HepG2 (cell line): ENCODE data around the gene RPS5. TPM values are rescaled to one million over a fixed set of nuclear protein-coding genes. Genes with fewer than 3 reads are reported as not detected.
A peak's percentile ranks its signal among the peaks of the same experiment; 100 is the strongest.

ENCODE experiments used
- CBX2 ChIP-seq, 2 experiments: fragments of 200-600 bp in 1 of 2; sonication (generic); formaldehyde crosslinking in 1 of 2; IDR thresholded peaks; 2 replicates each; pipeline versions ENCODE4 v1.7.0 to v1.8.1; 2018 to 2022; ENCODE audit warnings: low read depth in 2 of 2, low read length in 1 of 2, mild to moderate bottlenecking in 1 of 2, missing genetic modification reagents in 1 of 2
- MYNN ChIP-seq: sonication (generic); formaldehyde crosslinking; IDR thresholded peaks from 2 replicates; pipeline ENCODE4 v1.4.0; 2020; ENCODE audit warnings: mild to moderate bottlenecking, low read depth, missing genetic modification reagents
- NBN ChIP-seq: fragments of 450-650 bp; conservative IDR thresholded peaks from 2 replicates; pipeline ENCODE4 v1.6.1; 2017
- NR2F1 ChIP-seq, 2 experiments: fragments of 450-650 bp in 1 of 2; formaldehyde crosslinking in 1 of 2; IDR thresholded peaks; 2 replicates each; pipeline versions ENCODE4 v1.5.0 to v1.6.1; 2016 to 2020; ENCODE audit warnings: mild to moderate bottlenecking in 1 of 2, missing compliant biosample characterization in 1 of 2, missing genetic modification reagents in 1 of 2, moderate library complexity in 1 of 2
- SIN3B ChIP-seq: fragments of 150-350 bp; IDR thresholded peaks from 2 replicates; pipeline ENCODE4 v1.6.1; 2014; ENCODE audit warnings: low read length
- SP2 ChIP-seq: sonication (generic); formaldehyde crosslinking; IDR thresholded peaks from 2 replicates; pipeline ENCODE4 v1.5.1; 2020; ENCODE audit warnings: mild to moderate bottlenecking, missing genetic modification reagents
- SSRP1 ChIP-seq: IDR thresholded peaks from 2 replicates; pipeline ENCODE4 v1.6.1; 2016; ENCODE audit warnings: control low read depth
- TEAD2 ChIP-seq: sonication (generic); formaldehyde crosslinking; IDR thresholded peaks from 2 replicates; pipeline ENCODE4 v1.9.0; 2021; ENCODE audit warnings: missing genetic modification reagents
- U2AF1 ChIP-seq: fragments of 200-400 bp; formaldehyde crosslinking; optimal IDR thresholded peaks from 2 replicates; pipeline ENCODE3; 2017; ENCODE audit warnings: mild to moderate bottlenecking, low read depth, low read length
- ZNF101 ChIP-seq: sonication (generic); formaldehyde crosslinking; IDR thresholded peaks from 2 replicates; pipeline ENCODE4 v1.4.0; 2020; ENCODE audit warnings: mild to moderate bottlenecking, low read depth, missing genetic modification reagents, borderline replicate concordance
- ZNF567 ChIP-seq: sonication (generic); formaldehyde crosslinking; IDR thresholded peaks from 2 replicates; pipeline ENCODE4 v1.8.1; 2023; ENCODE audit warnings: mild to moderate bottlenecking, missing genetic modification reagents, borderline replicate concordance
- ZNF746 ChIP-seq: sonication (generic); formaldehyde crosslinking; IDR thresholded peaks from 2 replicates; pipeline ENCODE4 v1.8.0; 2022; ENCODE audit warnings: mild to moderate bottlenecking, missing genetic modification reagents
- ZNF75D ChIP-seq: sonication (generic); formaldehyde crosslinking; IDR thresholded peaks from 2 replicates; pipeline ENCODE4 v1.8.1; 2023; ENCODE audit warnings: missing genetic modification reagents, mild to moderate bottlenecking, borderline replicate concordance
- ZNF781 ChIP-seq: sonication (generic); formaldehyde crosslinking; IDR thresholded peaks from 2 replicates; pipeline ENCODE4 v1.5.1; 2020; ENCODE audit warnings: borderline replicate concordance, mild to moderate bottlenecking, missing genetic modification reagents; ENCODE audit errors: not compliant biosample characterization
- ZSCAN9 ChIP-seq: IDR thresholded peaks from 2 replicates; pipeline ENCODE4 v1.6.1; 2016; ENCODE audit warnings: borderline replicate concordance
- polyA plus RNA-seq, 8 experiments: library from polyadenylated mRNA; depleted of rRNA in 3 of 8; stranded (reverse) in 7 of 8; unstranded in 1 of 8; fragments of >200 nt; fragmentation: Illumina TruSeq in 4 of 8; extraction: Trizol in 4 of 8; gene quantifications; 2 replicates each; pipeline versions ENCODE4 v1.2.1 to v1.2.3, GENCODE V29; 2011 to 2016; ENCODE audit warnings: low read depth in 4 of 8, missing spikeins in 1 of 8, mixed read lengths in 1 of 8; ENCODE audit not compliant: insufficient read depth in 1 of 8
- total RNA-seq, 5 experiments: library from RNA; depleted of rRNA; stranded (reverse); fragments of >200 nt; fragmentation: Illumina TruSeq; extraction: Trizol; gene quantifications; 2 replicates each; pipeline ENCODE4 v1.2.3, GENCODE V29; 2016; ENCODE audit warnings: low read depth in 1 of 5
- TF ChIP-seq, protein P1 (sequence below): sonication (generic); formaldehyde crosslinking; IDR thresholded peaks from one replicate; pipeline ENCODE4 v1.5.1; 2020; ENCODE audit warnings: mild to moderate bottlenecking, missing genetic modification reagents; ENCODE audit errors: not compliant biosample characterization
- TF ChIP-seq, protein P2 (sequence below): IDR thresholded peaks from 2 replicates; pipeline ENCODE4 v1.6.1; 2016; ENCODE audit warnings: mild to moderate bottlenecking, missing biosample characterization, missing genetic modification reagents
- TF ChIP-seq, protein P3 (sequence below): sonication (generic); formaldehyde crosslinking; conservative IDR thresholded peaks from 2 replicates; pipeline ENCODE4 v1.8.0; 2022; ENCODE audit warnings: low read depth, missing genetic modification reagents

Gene RPS5
- total and polyA plus RNA-seq, 2 of the 13 experiments (the other 11 are each of a cell fraction or from before 2014, with no cell fraction given): 1,544 to 4,408 TPM

DNA sequence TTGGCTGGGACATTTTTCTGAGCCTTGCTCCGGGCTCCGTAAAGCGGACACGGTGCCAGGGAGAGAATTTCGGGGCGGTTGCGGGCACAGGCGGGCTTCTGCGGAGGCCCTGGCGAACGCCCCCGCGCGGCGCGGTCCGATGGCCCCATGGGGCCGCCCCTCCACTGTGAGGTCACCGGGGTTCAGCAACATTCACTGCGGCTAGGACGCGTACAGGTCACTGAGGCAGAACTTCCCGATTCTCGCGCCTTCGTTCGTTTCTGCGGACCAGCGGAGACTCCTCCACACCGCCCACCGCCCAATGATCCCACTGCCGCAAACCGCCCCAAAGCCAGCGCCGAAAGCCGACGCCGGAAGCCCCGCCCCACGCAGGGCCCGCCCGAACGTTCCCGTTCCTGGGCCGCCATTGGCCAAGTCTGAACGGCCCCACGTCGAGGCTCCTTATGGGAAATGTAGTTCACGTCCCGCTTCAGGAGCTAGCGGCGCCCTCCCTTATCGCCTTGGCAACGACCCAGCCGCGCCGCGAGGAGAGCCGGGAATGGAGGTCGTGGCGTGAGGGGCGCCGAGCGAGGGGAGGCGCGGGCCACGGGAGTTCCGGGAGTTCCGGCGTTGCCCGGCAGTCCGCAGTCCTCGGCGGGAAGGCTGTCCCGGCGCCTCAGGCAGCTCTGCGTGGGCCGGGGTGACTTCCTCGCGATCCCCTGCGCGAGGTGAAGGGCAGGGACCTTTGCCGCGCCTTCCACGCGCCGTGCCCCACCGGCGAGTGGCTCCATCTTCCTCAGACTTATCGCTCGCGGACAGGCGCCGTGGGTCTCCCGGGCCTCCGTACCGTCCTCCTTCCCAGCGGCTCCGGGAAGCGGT, 21.3 kb downstream of the RPS5 start, which contains the start of gene ZNF584 (continued):
- TF ChIP-seq ZNF781 (CRISPR knock-in tag) (peak; percentile 92), ZNF567 (peak; percentile 47; the same call in 1 of the 2 replicates), ZNF746 (CRISPR knock-in tag) (no peak; the same call in 1 of the 2 replicates), U2AF1 (no peak), SIN3B (no peak), SSRP1 (CRISPR knock-in tag) (no peak), MYNN (CRISPR knock-in tag) (no peak), ZSCAN9 (CRISPR knock-in tag) (no peak), ZNF101 (CRISPR knock-in tag) (no peak), TEAD2 (CRISPR knock-in tag) (no peak), CBX2 (IDR thresholded peaks at IDR 0.05; ENCODE audit: low read depth, low read length) (no peak), CBX2 (CRISPR knock-in tag; IDR thresholded peaks at IDR 0.05; ENCODE audit: low read depth) (no peak), NBN (no peak), ZNF75D (CRISPR knock-in tag) (no peak), SP2 (peak; percentile 92), NR2F1 (CRISPR knock-in tag; IDR thresholded peaks at IDR 0.05) (no peak)
- TF ChIP-seq, protein P1, sequence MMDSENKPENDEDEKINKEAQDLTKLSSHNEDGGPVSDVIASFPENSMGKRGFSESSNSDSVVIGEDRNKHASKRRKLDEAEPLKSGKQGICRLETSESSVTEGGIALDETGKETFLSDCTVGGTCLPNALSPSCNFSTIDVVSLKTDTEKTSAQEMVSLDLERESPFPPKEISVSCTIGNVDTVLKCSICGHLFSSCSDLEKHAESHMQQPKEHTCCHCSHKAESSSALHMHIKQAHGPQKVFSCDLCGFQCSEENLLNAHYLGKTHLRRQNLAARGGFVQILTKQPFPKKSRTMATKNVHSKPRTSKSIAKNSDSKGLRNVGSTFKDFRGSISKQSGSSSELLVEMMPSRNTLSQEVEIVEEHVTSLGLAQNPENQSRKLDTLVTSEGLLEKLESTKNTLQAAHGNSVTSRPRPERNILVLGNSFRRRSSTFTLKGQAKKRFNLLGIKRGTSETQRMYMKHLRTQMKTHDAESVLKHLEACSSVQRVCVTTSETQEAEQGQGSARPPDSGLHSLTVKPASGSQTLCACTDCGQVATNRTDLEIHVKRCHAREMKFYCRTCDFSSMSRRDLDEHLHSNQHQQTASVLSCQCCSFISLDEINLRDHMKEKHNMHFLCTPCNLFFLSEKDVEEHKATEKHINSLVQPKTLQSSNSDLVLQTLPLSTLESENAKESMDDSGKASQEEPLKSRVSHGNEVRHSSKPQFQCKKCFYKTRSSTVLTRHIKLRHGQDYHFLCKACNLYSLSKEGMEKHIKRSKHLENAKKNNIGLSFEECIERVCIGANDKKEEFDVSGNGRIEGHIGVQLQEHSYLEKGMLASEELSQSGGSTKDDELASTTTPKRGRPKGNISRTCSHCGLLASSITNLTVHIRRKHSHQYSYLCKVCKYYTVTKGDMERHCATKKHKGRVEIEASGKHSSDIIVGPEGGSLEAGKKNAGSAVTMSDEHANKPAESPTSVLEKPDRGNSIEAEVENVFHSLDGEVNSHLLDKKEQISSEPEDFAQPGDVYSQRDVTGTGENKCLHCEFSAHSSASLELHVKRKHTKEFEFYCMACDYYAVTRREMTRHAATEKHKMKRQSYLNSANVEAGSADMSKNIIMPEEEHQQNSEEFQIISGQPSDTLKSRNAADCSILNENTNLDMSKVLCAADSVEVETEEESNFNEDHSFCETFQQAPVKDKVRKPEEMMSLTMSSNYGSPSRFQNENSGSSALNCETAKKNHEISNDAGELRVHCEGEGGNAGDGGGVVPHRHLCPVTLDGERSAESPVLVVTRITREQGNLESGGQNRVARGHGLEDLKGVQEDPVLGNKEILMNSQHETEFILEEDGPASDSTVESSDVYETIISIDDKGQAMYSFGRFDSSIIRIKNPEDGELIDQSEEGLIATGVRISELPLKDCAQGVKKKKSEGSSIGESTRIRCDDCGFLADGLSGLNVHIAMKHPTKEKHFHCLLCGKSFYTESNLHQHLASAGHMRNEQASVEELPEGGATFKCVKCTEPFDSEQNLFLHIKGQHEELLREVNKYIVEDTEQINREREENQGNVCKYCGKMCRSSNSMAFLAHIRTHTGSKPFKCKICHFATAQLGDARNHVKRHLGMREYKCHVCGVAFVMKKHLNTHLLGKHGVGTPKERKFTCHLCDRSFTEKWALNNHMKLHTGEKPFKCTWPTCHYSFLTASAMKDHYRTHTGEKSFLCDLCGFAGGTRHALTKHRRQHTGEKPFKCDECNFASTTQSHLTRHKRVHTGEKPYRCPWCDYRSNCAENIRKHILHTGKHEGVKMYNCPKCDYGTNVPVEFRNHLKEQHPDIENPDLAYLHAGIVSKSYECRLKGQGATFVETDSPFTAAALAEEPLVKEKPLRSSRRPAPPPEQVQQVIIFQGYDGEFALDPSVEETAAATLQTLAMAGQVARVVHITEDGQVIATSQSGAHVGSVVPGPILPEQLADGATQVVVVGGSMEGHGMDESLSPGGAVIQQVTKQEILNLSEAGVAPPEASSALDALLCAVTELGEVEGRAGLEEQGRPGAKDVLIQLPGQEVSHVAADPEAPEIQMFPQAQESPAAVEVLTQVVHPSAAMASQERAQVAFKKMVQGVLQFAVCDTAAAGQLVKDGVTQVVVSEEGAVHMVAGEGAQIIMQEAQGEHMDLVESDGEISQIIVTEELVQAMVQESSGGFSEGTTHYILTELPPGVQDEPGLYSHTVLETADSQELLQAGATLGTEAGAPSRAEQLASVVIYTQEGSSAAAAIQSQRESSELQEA (CRISPR knock-in tag): peak; percentile 65
- TF ChIP-seq, protein P2, sequence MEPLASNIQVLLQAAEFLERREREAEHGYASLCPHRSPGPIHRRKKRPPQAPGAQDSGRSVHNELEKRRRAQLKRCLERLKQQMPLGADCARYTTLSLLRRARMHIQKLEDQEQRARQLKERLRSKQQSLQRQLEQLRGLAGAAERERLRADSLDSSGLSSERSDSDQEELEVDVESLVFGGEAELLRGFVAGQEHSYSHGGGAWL (CRISPR knock-in tag): 0 out of 2 replicates have a peak, but pooled peaks have one; percentile 58
- TF ChIP-seq, protein P3, sequence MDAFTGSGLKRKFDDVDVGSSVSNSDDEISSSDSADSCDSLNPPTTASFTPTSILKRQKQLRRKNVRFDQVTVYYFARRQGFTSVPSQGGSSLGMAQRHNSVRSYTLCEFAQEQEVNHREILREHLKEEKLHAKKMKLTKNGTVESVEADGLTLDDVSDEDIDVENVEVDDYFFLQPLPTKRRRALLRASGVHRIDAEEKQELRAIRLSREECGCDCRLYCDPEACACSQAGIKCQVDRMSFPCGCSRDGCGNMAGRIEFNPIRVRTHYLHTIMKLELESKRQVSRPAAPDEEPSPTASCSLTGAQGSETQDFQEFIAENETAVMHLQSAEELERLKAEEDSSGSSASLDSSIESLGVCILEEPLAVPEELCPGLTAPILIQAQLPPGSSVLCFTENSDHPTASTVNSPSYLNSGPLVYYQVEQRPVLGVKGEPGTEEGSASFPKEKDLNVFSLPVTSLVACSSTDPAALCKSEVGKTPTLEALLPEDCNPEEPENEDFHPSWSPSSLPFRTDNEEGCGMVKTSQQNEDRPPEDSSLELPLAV (CRISPR knock-in tag): no peak
